ENCODE measurements around the gene DHX30. TPM values are rescaled to one million over a fixed set of nuclear protein-coding genes. Genes with fewer than 3 reads are reported as not detected.

The DHX30 gene
- total RNA-seq, 1 experiment from 2014 or later: 84.5 TPM

DNA sequence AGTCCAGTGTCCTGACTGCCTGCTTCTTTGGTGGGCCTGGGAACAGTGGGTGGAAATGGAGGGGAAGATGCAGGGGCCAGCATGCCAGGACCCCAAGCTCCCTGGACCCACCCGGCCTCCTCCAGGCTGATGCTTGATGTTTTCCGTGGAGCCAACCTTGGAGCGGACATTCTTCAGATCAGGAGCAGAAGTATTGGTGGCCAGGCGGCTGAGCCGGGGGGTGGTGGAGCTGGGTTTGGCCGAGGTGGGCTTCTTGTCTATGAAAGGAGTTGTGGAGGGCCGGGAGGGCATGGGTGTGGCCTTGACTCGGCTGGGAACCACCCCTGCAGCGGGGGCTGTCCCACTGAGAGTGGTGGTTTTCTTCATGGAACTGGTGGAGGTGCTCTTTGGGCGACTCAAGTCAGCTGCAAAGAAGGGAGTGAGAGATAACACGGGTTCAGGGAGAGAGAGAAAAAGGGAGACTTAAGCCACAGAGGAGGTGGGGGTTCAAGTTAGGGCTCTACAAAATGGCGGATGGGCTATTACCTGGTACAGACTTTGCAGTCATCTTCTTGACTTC is 67.8 kb downstream of the DHX30 start:
- Histone ChIP-seq H3K9me3 (ENCODE audit: low read depth, low read length, poor library complexity, severe bottlenecking) (no peaks in the 10 kb centered on the region), H3K4me3 (ENCODE audit: low read depth, low read length, poor library complexity, severe bottlenecking) (no peak overlapping the region), H3K4me1 (ENCODE audit: insufficient read depth, low read length, poor library complexity, severe bottlenecking) (no peaks in the 10 kb centered on the region), H3K36me3 (ENCODE audit: insufficient read depth, low read length, poor library complexity, severe bottlenecking) (peaks cover 32% of the 10 kb centered on the region), H3K27me3 (replicated peaks; ENCODE audit: insufficient read depth, low read depth, low read length, poor library complexity) (no peaks in the 10 kb centered on the region), H3K27ac (ENCODE audit: low read depth, low read length, poor library complexity, severe bottlenecking) (no peak overlapping the region)
- no TSS peak for BruUV-seq (replicated peaks)
- TF ChIP-seq, protein P1, sequence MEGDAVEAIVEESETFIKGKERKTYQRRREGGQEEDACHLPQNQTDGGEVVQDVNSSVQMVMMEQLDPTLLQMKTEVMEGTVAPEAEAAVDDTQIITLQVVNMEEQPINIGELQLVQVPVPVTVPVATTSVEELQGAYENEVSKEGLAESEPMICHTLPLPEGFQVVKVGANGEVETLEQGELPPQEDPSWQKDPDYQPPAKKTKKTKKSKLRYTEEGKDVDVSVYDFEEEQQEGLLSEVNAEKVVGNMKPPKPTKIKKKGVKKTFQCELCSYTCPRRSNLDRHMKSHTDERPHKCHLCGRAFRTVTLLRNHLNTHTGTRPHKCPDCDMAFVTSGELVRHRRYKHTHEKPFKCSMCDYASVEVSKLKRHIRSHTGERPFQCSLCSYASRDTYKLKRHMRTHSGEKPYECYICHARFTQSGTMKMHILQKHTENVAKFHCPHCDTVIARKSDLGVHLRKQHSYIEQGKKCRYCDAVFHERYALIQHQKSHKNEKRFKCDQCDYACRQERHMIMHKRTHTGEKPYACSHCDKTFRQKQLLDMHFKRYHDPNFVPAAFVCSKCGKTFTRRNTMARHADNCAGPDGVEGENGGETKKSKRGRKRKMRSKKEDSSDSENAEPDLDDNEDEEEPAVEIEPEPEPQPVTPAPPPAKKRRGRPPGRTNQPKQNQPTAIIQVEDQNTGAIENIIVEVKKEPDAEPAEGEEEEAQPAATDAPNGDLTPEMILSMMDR (conservative IDR thresholded peaks at IDR 0.05; ENCODE audit: low read depth, low read length): no peak
- no peak for TF ChIP-seq EZH2 (IDR thresholded peaks at IDR 0.05; ENCODE audit: borderline replicate concordance, low read depth, low read length, poor library complexity, severe bottlenecking)
- DNase-seq (ENCODE audit: low spot score): no peak
- ChIA-PET CTCF (no interaction called here), POLR2A (ENCODE audit: low non-redundant PET) (no interaction called here)
- intact Hi-C loops (cut with micrococcal nuclease; ENCODE audit: unreplicated experiment): no loop called here

DNA sequence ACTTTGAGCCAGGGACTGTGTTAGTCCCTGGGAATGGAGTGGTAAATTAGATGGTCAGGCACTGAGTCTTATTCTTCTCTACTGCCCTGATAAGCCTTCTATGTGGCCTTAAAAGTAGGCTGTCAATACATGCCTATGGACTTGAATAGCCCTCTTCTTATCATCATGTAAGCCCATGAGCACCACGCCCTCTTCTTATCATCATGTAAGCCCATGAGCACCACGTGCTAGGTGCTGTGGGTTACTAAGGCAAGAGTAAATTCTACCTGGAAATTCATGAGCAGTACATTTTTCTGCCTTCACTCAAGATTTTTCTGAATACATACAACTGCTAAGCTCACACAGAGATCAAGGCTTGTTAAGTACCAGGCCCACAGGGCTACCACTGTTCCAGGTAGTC is 68.5 kb downstream of the DHX30 start:
- Histone ChIP-seq H3K4me1 (ENCODE audit: insufficient read depth, low read length, poor library complexity, severe bottlenecking) (no peaks in the 10 kb centered on the region), H3K4me3 (ENCODE audit: low read depth, low read length, poor library complexity, severe bottlenecking) (no peak overlapping the region), H3K36me3 (ENCODE audit: insufficient read depth, low read length, poor library complexity, severe bottlenecking) (peaks cover 32% of the 10 kb centered on the region), H3K27me3 (replicated peaks; ENCODE audit: insufficient read depth, low read depth, low read length, poor library complexity) (no peaks in the 10 kb centered on the region), H3K9me3 (ENCODE audit: low read depth, low read length, poor library complexity, severe bottlenecking) (no peaks in the 10 kb centered on the region), H3K27ac (ENCODE audit: low read depth, low read length, poor library complexity, severe bottlenecking) (no peak overlapping the region)
- no peak for TF ChIP-seq EZH2 (IDR thresholded peaks at IDR 0.05; ENCODE audit: borderline replicate concordance, low read depth, low read length, poor library complexity, severe bottlenecking)
- TF ChIP-seq, protein P1 (conservative IDR thresholded peaks at IDR 0.05; ENCODE audit: low read depth, low read length): no peak
- no TSS peak for BruUV-seq (replicated peaks)
- ChIA-PET POLR2A (ENCODE audit: low non-redundant PET) (no interaction called here), CTCF (no interaction called here)
- intact Hi-C loops (cut with micrococcal nuclease; ENCODE audit: unreplicated experiment): no loop called here
- DNase-seq (ENCODE audit: low spot score): no peak

DNA sequence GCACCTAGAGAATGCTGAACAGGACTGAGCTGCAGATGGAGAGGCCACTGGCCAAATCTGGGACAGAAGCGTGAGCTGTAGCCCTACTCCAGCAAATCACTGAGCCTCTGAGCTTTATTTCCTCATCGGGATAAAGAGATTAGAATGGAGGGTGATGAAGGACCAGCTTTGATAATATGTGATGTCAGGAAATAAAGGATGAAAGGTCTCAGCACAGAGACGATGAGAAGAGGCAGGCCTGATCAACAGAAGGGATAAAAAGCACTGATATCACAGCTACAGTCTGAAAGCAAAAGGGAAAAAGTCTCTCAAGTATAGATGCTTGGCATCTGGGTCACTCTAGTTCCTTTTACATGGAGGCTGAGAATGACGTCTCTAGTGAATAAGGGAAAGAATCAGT is 70.0 kb downstream of the DHX30 start:
- Histone ChIP-seq H3K27me3 (replicated peaks; ENCODE audit: insufficient read depth, low read depth, low read length, poor library complexity) (no peaks in the 10 kb centered on the region), H3K4me3 (ENCODE audit: low read depth, low read length, poor library complexity, severe bottlenecking) (no peak overlapping the region), H3K36me3 (ENCODE audit: insufficient read depth, low read length, poor library complexity, severe bottlenecking) (peaks cover 24% of the 10 kb centered on the region), H3K4me1 (ENCODE audit: insufficient read depth, low read length, poor library complexity, severe bottlenecking) (no peaks in the 10 kb centered on the region), H3K9me3 (ENCODE audit: low read depth, low read length, poor library complexity, severe bottlenecking) (no peaks in the 10 kb centered on the region), H3K27ac (ENCODE audit: low read depth, low read length, poor library complexity, severe bottlenecking) (no peak overlapping the region)
- no peak for DNase-seq (ENCODE audit: low spot score)
- CTCF ChIA-PET: interaction anchor here (1.1 kb wide), 1 partner anchor 278 kb away, joined by 3 read pairs; no protein-coding TSS in a partner anchor
- no TSS peak for BruUV-seq (replicated peaks)
- intact Hi-C loops (cut with micrococcal nuclease; ENCODE audit: unreplicated experiment): no loop called here
- TF ChIP-seq, protein P1 (conservative IDR thresholded peaks at IDR 0.05; ENCODE audit: low read depth, low read length): no peak
- TF ChIP-seq EZH2 (IDR thresholded peaks at IDR 0.05; ENCODE audit: borderline replicate concordance, low read depth, low read length, poor library complexity, severe bottlenecking): no peak
- POLR2A ChIA-PET (ENCODE audit: low non-redundant PET): no interaction called here
